Left ventricle myocardium superior (tissue), 1 donor: ENCODE measurements around the gene PRRX2. TPM values are rescaled to one million over a fixed set of nuclear protein-coding genes. Genes with fewer than 3 reads are reported as not detected.

Experiments
- ATAC-seq: fragments of 200-7000 bp; cut with Tn5 transposase; one replicate; pipeline ENCODE4 v1.9.1; 2020; ENCODE audit warnings: mild to moderate bottlenecking, moderate library complexity
- DNase-seq: peaks from one replicate; pipeline ENCODE4 v3.0.0-alpha.2; 2020
- intact Hi-C: fragments of 100-400 bp; cut with micrococcal nuclease; formaldehyde crosslinking; loops from one replicate; pipeline ENCODE4 v1.11.0; 2022
- total RNA-seq: library from RNA; stranded (reverse); fragmentation: NEBNext Ultra II Directional; extraction: Animal tissue kit (Norgen Biotek cat#: 25700); gene quantifications from one replicate; pipeline ENCODE4 v1.2.1, GENCODE V29; 2021
- donor health status: DM: no; HTN: yes; CAD: no; lungs with severe emphysema.

The PRRX2 gene
- total RNA-seq, 1 donor from 2014 or later, result 0.20 TPM

GRCh38 chr9:129672702-129673101 lies 7.3 kb downstream of the PRRX2 start:
- DNase-seq (no peak), ATAC-seq (no peak)
- intact Hi-C loops, result no loop called here

DNA sequence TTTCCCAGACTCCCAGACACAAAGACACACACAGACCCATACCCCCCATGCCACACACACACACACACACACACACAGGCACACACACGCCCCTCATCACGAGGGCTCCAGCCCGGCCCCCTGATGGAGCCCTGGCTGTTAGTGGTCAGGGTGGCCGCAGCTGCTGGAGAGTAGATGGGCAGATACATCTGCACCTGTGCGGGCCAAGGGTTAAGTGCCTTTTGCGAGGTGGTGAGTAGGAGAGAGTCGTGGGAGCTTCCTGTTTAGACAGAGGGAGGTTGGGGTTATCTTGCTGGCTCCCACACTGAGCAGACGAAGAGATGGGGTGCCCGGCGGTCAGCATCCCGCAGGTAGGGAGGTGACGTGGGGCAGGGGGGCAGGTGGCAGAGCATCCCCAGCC lies 8.2 kb downstream of the PRRX2 start:
- no peak for ATAC-seq
- intact Hi-C loops, result no loop called here
- DNase-seq, result no peak

GRCh38 chr9:129674229-129674628 lies 8.8 kb downstream of the PRRX2 start:
- intact Hi-C loops, result no loop called here
- DNase-seq (no peak), ATAC-seq (no peak)

- no peak for DNase-seq
- intact Hi-C loops, result no loop called here
- ATAC-seq, result no peak
Observed at GRCh38 chr9:129675620-129676019, 10.2 kb downstream of the PRRX2 start.

- ATAC-seq (no peak), DNase-seq (no peak)
- intact Hi-C loops, result no loop called here
Observed at GRCh38 chr9:129676287-129676686, 10.8 kb downstream of the PRRX2 start.

DNA sequence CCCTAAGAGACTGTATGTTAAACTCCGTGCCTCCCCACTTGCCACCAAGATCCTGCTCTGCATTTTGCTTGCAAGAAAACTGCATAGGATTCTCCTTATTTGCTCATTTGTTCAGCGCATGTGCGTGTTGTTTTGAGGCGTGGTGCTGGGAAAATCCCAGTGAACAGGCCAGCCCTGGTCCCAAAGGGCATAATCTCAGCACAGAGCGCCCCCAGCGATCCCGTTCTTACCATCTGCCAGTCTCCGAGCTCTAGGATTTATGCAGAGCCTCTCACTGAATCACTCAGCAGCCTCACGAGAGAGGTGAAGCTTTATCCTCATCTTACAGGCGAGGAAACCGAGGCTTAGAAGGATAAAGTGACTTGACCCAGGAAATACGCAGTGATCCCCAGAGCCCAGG lies 11.5 kb downstream of the PRRX2 start:
- DNase-seq, result no peak
- intact Hi-C loops, result no loop called here
- peak; percentile 55 for ATAC-seq

DNA sequence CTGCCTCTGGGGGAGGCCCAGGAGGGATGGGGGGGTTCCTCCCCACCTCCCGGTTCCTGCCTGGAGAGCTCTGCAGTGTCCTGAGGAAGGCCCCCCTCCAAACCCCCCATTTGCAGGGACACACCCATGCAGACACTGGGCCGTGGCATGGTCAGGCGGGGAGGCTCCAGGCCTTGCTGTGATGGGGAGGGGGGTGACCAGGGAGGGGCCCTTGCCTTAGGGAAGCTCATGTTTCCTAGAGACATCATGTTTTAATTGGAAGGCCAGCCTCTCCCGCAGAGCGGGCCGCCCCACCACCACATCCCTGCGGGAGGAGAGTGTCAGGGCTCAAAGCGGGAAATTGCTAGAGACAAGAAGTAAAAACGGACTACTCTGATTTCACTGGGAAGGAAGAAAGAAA lies 12.0 kb downstream of the PRRX2 start:
- intact Hi-C loops, result no loop called here
- DNase-seq (no peak), ATAC-seq (peak; percentile 30)

- intact Hi-C loops, result no loop called here
- ATAC-seq (no peak), DNase-seq (no peak)
Observed at GRCh38 chr9:129678844-129679243, 13.4 kb downstream of the PRRX2 start.

GRCh38 chr9:129679537-129679936 lies 14.1 kb downstream of the PRRX2 start:
- ATAC-seq (no peak), DNase-seq (no peak)
- intact Hi-C loops, result no loop called here

DNA sequence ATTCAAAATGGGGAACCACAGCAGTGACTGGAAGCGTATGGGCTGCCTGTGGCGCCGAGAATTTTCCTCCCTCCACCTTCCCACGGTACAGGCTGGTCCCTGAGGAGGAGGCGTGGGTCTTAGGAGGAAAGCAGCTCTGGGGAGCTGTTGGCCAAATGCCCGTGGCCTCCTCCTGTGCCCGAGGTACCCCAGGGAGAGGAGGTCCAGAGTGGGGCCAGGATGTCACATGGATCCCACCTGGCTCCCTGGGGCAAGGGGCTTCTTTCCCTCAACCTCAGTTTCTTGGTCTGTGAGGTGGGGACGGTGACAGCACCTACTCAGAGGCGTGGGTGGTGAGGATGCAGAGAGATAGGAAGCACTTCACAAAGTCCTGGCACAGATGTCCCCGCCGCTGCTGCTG lies 16.5 kb downstream of the PRRX2 start:
- DNase-seq (no peak), ATAC-seq (no peak)

GRCh38 chr9:129682381-129682780 lies 16.9 kb downstream of the PRRX2 start:
- intact Hi-C loops, result no loop called here
- DNase-seq (no peak), ATAC-seq (no peak)

More for the DNA sequence above, 16.5 kb downstream of the PRRX2 start:
- intact Hi-C loops, result no loop called here

- no peak for DNase-seq
- no peak for ATAC-seq
- intact Hi-C loops, result no loop called here
Observed at GRCh38 chr9:129685220-129685932, 19.9 kb downstream of the PRRX2 start.

- intact Hi-C loops, result no loop called here
- ATAC-seq, result no peak
- DNase-seq, result no peak
Observed at GRCh38 chr9:129685933-129686259, 20.4 kb downstream of the PRRX2 start.

GRCh38 chr9:129686736-129687135 lies 21.3 kb downstream of the PRRX2 start:
- ATAC-seq (no peak), DNase-seq (no peak)
- intact Hi-C loops, result no loop called here

DNA sequence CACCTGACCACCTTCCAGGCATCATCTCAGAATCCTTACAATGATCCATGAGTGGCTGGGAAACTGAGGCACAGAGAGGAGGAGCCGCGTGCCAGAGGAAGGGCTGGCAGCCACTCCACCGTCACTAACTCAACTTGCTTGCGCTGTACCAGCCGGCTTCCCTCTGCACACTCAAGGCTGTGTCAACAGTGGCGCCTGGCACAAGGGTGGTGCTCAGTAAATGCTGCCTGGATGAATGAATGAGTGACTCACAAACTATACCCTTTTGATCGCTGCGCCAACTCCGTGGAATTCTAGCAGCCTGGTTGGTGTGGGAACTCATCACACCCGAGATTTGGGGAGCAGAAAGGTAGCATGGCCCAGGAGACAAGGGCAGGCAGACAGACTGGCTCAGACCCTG lies 21.9 kb downstream of the PRRX2 start:
- no peak for ATAC-seq
- no peak for DNase-seq
- intact Hi-C loops, result no loop called here

- intact Hi-C loops, result no loop called here
- no peak for ATAC-seq
Observed at GRCh38 chr9:129688285-129689043, 23.0 kb downstream of the PRRX2 start.

GRCh38 chr9:129692534-129692933 lies 27.1 kb downstream of the PRRX2 start:
- no peak for ATAC-seq
- intact Hi-C loops, result no loop called here
- DNase-seq, result no peak

More at GRCh38 chr9:129688285-129689043, 23.0 kb downstream of the PRRX2 start:
- DNase-seq, result no peak

GRCh38 chr9:129693741-129694140 lies 28.3 kb downstream of the PRRX2 start:
- intact Hi-C loops, result no loop called here
- ATAC-seq, result no peak

DNA sequence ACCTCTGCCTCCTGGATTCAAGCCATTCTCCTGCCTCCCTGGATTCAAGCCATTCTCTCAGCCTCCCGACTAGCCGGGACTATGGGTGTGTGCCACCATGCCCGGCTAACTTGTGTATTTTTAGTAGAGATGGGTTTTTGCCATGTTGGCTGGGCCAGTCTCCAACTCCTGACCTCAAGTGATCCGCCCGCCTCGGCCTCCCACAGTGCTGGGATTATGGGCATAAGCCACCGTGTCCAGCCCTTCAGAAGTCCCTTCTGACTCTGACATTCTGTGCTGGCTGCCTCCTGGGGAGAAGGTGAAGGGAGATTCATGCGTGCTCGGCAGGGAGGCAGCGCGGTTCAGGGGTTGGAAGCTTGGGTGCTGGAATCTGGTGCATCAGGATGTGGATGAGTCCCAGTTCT lies 28.8 kb downstream of the PRRX2 start:
- intact Hi-C loops, result no loop called here
- no peak for ATAC-seq
- DNase-seq, result no peak

More at GRCh38 chr9:129693741-129694140, 28.3 kb downstream of the PRRX2 start:
- DNase-seq, result no peak

DNA sequence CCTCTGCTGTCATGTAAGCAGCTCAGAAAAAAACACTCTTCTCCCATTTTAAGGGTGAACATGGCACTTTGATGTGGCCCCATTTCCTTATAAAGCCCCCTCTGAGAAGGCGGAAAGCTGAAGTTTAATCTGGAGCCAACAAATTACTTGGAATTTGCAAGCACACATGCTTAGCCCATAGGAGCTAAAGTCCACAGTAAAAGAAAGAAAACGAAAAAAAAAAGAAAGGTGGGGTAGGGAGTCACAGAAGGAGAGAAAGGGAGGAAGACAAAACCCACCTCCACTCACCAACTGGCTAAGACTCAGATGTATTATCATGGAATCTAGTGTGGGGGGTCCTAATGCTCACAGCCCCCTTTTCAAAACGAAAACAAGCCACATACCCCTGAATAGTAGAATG lies 30.4 kb downstream of the PRRX2 start:
- intact Hi-C loops, result no loop called here
- ATAC-seq (no peak), DNase-seq (no peak)
